Effector memory CD8-positive, alpha-beta T cell (primary cell): ENCODE data around the gene ZMYND11.

Source experiments
- ATAC-seq: fragments of 150-1000 bp; cut with Tn5 transposase; replicated peaks from 2 replicates; pipeline ENCODE4 v1.10.0; 2021; ENCODE audit warnings: mild to moderate bottlenecking, moderate library complexity
- DNase-seq, 3 experiments: peaks; one replicate each; pipeline ENCODE4 v3.0.0; 2021
- H3K27ac Mint-ChIP-seq, 2 donors: one replicate each; pipeline ENCODE4 v1.8.0; 2022; ENCODE audit warnings: mild to moderate bottlenecking in 2 of 2, mixed read lengths in 2 of 2, moderate library complexity in 2 of 2
- H3K27me3 Mint-ChIP-seq, 2 donors: one replicate each; pipeline ENCODE4 v1.8.0; 2022; ENCODE audit warnings: mixed read lengths in 2 of 2
- H3K36me3 Mint-ChIP-seq: one replicate; pipeline ENCODE4 v1.8.0; 2022; ENCODE audit warnings: mild to moderate bottlenecking, moderate library complexity, mixed read lengths; ENCODE audit not compliant: insufficient read depth
- H3K4me1 Mint-ChIP-seq, 2 donors: one replicate each; pipeline ENCODE4 v1.8.0; 2022; ENCODE audit warnings: low read depth in 2 of 2, mixed read lengths in 2 of 2
- H3K4me3 Mint-ChIP-seq, 2 donors: one replicate each; pipeline ENCODE4 v1.8.0; 2022; ENCODE audit warnings: mild to moderate bottlenecking in 2 of 2, mixed read lengths in 2 of 2, moderate library complexity in 2 of 2
- H3K9me3 Mint-ChIP-seq, 2 donors: one replicate each; pipeline ENCODE4 v1.8.0; 2022; ENCODE audit warnings: mixed read lengths in 2 of 2

Gene ZMYND11

GRCh38 chr10:188546-188945, 53.3 kb downstream of the ZMYND11 start:
- H3K4me1 Mint-ChIP-seq: peaks cover 20 to 24% of the 10 kb centered on the region in 2 donors
- no peak overlapping the region for H3K4me3 Mint-ChIP-seq
- peaks cover 14% of the 10 kb centered on the region for H3K36me3 Mint-ChIP-seq
- H3K9me3 Mint-ChIP-seq: no peaks in the 10 kb centered on the region
- peak overlapping the region in 1 of 2 donors; percentile 28 for H3K27ac Mint-ChIP-seq
- ATAC-seq (no peak), DNase-seq (no peak)
- H3K27me3 Mint-ChIP-seq: no peaks in the 10 kb centered on the region

GRCh38 chr10:190216-190615, 55.0 kb downstream of the ZMYND11 start:
- peak overlapping the region; percentile 19 to 44 for H3K27ac Mint-ChIP-seq
- ATAC-seq: no peak

GRCh38 chr10:191703-192518, 56.7 kb downstream of the ZMYND11 start:
- H3K9me3 Mint-ChIP-seq: no peaks in the 10 kb centered on the region
- no peaks in the 10 kb centered on the region for H3K27me3 Mint-ChIP-seq
- no peak for DNase-seq
- peaks cover 17 to 34% of the 10 kb centered on the region in 2 donors for H3K4me1 Mint-ChIP-seq
- peak overlapping the region in 1 of 2 donors; percentile 56 for H3K27ac Mint-ChIP-seq
- no peak overlapping the region for H3K4me3 Mint-ChIP-seq
- no peak for ATAC-seq
- H3K36me3 Mint-ChIP-seq: peaks cover 5% of the 10 kb centered on the region

More at GRCh38 chr10:190216-190615, 55.0 kb downstream of the ZMYND11 start:
- no peak for DNase-seq
- no peaks in the 10 kb centered on the region for H3K9me3 Mint-ChIP-seq
- no peak overlapping the region for H3K4me3 Mint-ChIP-seq
- H3K4me1 Mint-ChIP-seq: peaks cover 18 to 30% of the 10 kb centered on the region in 2 donors
- H3K27me3 Mint-ChIP-seq: no peaks in the 10 kb centered on the region
- peaks cover 6% of the 10 kb centered on the region for H3K36me3 Mint-ChIP-seq

GRCh38 chr10:194281-194680, 59.0 kb downstream of the ZMYND11 start:
- H3K27me3 Mint-ChIP-seq: no peaks in the 10 kb centered on the region
- ATAC-seq: no peak
- H3K4me3 Mint-ChIP-seq: no peak overlapping the region
- H3K4me1 Mint-ChIP-seq: peaks cover 18 to 34% of the 10 kb centered on the region in 2 donors
- H3K36me3 Mint-ChIP-seq: peaks cover 5% of the 10 kb centered on the region
- no peaks in the 10 kb centered on the region for H3K9me3 Mint-ChIP-seq
- H3K27ac Mint-ChIP-seq: no peak overlapping the region
- no peak for DNase-seq

GRCh38 chr10:200405-200804, 65.2 kb downstream of the ZMYND11 start:
- no peaks in the 10 kb centered on the region for H3K27me3 Mint-ChIP-seq
- peaks cover 12 to 33% of the 10 kb centered on the region in 2 donors for H3K4me1 Mint-ChIP-seq
- no peaks in the 10 kb centered on the region for H3K9me3 Mint-ChIP-seq
- no peak overlapping the region for H3K4me3 Mint-ChIP-seq
- no peak overlapping the region for H3K27ac Mint-ChIP-seq
- peaks cover 4% of the 10 kb centered on the region for H3K36me3 Mint-ChIP-seq
- ATAC-seq: no peak
- DNase-seq: no peak

- Mint-ChIP-seq H3K4me3 (no peak overlapping the region), H3K36me3 (peaks cover 4% of the 10 kb centered on the region), H3K4me1 (peaks cover 12 to 38% of the 10 kb centered on the region in 2 donors), H3K9me3 (no peaks in the 10 kb centered on the region), H3K27me3 (no peaks in the 10 kb centered on the region), H3K27ac (peak overlapping the region; percentile 0 to 4)
- DNase-seq (no peak), ATAC-seq (no peak)
Observed at GRCh38 chr10:201328-201771, 66.1 kb downstream of the ZMYND11 start.

GRCh38 chr10:208616-209015, 73.4 kb downstream of the ZMYND11 start:
- no peaks in the 10 kb centered on the region for H3K9me3 Mint-ChIP-seq
- DNase-seq (no peak), ATAC-seq (no peak)
- H3K4me1 Mint-ChIP-seq: peaks cover 6 to 17% of the 10 kb centered on the region in 2 donors
- no peak overlapping the region for H3K4me3 Mint-ChIP-seq
- H3K27me3 Mint-ChIP-seq: no peaks in the 10 kb centered on the region
- no peak overlapping the region for H3K27ac Mint-ChIP-seq
- peaks cover 3% of the 10 kb centered on the region for H3K36me3 Mint-ChIP-seq

GRCh38 chr10:209357-209756, 74.1 kb downstream of the ZMYND11 start:
- H3K36me3 Mint-ChIP-seq: peaks cover 3% of the 10 kb centered on the region
- H3K27me3 Mint-ChIP-seq: no peaks in the 10 kb centered on the region
- H3K27ac Mint-ChIP-seq: no peak overlapping the region

GRCh38 chr10:210297-210696, 75.0 kb downstream of the ZMYND11 start:
- Mint-ChIP-seq H3K9me3 (no peaks in the 10 kb centered on the region), H3K36me3 (peaks cover 3% of the 10 kb centered on the region), H3K4me3 (no peak overlapping the region), H3K4me1 (peaks cover 1 to 6% of the 10 kb centered on the region in 2 donors), H3K27ac (no peak overlapping the region), H3K27me3 (no peaks in the 10 kb centered on the region)
- DNase-seq (no peak), ATAC-seq (no peak)

More at GRCh38 chr10:209357-209756, 74.1 kb downstream of the ZMYND11 start:
- H3K4me1 Mint-ChIP-seq: peaks cover 3 to 11% of the 10 kb centered on the region in 2 donors
- no peaks in the 10 kb centered on the region for H3K9me3 Mint-ChIP-seq
- ATAC-seq (no peak), DNase-seq (no peak)
- H3K4me3 Mint-ChIP-seq: no peak overlapping the region

GRCh38 chr10:215444-215843, 80.2 kb downstream of the ZMYND11 start:
- H3K4me3 Mint-ChIP-seq: no peak overlapping the region
- H3K36me3 Mint-ChIP-seq: peaks cover 6% of the 10 kb centered on the region
- no peaks in the 10 kb centered on the region for H3K27me3 Mint-ChIP-seq
- DNase-seq: no peak
- peaks cover 3 to 7% of the 10 kb centered on the region in 2 donors for H3K4me1 Mint-ChIP-seq
- no peak overlapping the region for H3K27ac Mint-ChIP-seq
- no peaks in the 10 kb centered on the region for H3K9me3 Mint-ChIP-seq
- no peak for ATAC-seq

- ATAC-seq (no peak), DNase-seq (no peak)
- Mint-ChIP-seq H3K27ac (peak overlapping the region in 1 of 2 donors; percentile 7), H3K27me3 (no peaks in the 10 kb centered on the region), H3K9me3 (no peaks in the 10 kb centered on the region), H3K4me1 (peaks cover 6 to 21% of the 10 kb centered on the region in 2 donors), H3K4me3 (no peak overlapping the region), H3K36me3 (peaks cover 2% of the 10 kb centered on the region)
Observed at GRCh38 chr10:218798-219197, 83.5 kb downstream of the ZMYND11 start.

- Mint-ChIP-seq H3K4me3 (no peak overlapping the region), H3K4me1 (peaks cover 6 to 21% of the 10 kb centered on the region in 2 donors), H3K9me3 (no peaks in the 10 kb centered on the region), H3K36me3 (peaks cover 2% of the 10 kb centered on the region), H3K27me3 (no peaks in the 10 kb centered on the region), H3K27ac (no peak overlapping the region)
- ATAC-seq: no peak
- no peak for DNase-seq
Observed at GRCh38 chr10:219731-220472, 84.6 kb downstream of the ZMYND11 start.

- H3K27me3 Mint-ChIP-seq: no peaks in the 10 kb centered on the region
- no peaks in the 10 kb centered on the region for H3K9me3 Mint-ChIP-seq
- H3K4me3 Mint-ChIP-seq: no peak overlapping the region
- DNase-seq (no peak), ATAC-seq (no peak)
- H3K4me1 Mint-ChIP-seq: peaks cover 9 to 29% of the 10 kb centered on the region in 2 donors
- no peak overlapping the region for H3K27ac Mint-ChIP-seq
- H3K36me3 Mint-ChIP-seq: no peaks in the 10 kb centered on the region
Observed at GRCh38 chr10:224571-224970, 89.3 kb downstream of the ZMYND11 start.
